ENCODE data around the gene SNAI1. TPM values are rescaled to one million over a fixed set of nuclear protein-coding genes. Genes with fewer than 3 reads are reported as not detected.

Gene SNAI1
- total and polyA plus RNA-seq, 9 donors, result 0.95 to 9.0 (median 1.7) TPM

GRCh38 chr20:49942942-49943341 is 39.8 kb upstream of the SNAI1 start:
- intact Hi-C loops (cut with DNase I), result no loop called here
- no peak for DNase-seq
- 89 to 91% (median 90%) methylated on average over 3 of the region's 3 CpGs for WGBS, 3 donors
- H3K27ac ChIP-seq, result no peak overlapping the region
- H3K4me3 ChIP-seq, result no peak overlapping the region
- H3K27me3 ChIP-seq, result no peaks in the 10 kb centered on the region
- TF ChIP-seq EP300 (IDR thresholded peaks at IDR 0.05) (no peak), POLR2A (IDR thresholded peaks at IDR 0.05) (no peak), CTCF (IDR thresholded peaks at IDR 0.05) (no peak)
- no peaks in the 10 kb centered on the region for H3K36me3 ChIP-seq
- peaks cover 11% of the 10 kb centered on the region for H3K4me1 ChIP-seq (ENCODE audit: insufficient read depth)
- H3K9me3 ChIP-seq, result no peaks in the 10 kb centered on the region

GRCh38 chr20:49945306-49945700 is 37.5 kb upstream of the SNAI1 start:
- Histone ChIP-seq H3K9me3 (no peaks in the 10 kb centered on the region), H3K4me1 (ENCODE audit: insufficient read depth) (no peaks in the 10 kb centered on the region), H3K27me3 (no peaks in the 10 kb centered on the region), H3K36me3 (no peaks in the 10 kb centered on the region), H3K27ac (no peak overlapping the region), H3K4me3 (no peak overlapping the region)
- intact Hi-C loops (cut with DNase I), result no loop called here
- no peak for TF ChIP-seq POLR2A (IDR thresholded peaks at IDR 0.05)
- no peak for TF ChIP-seq CTCF (IDR thresholded peaks at IDR 0.05)
- TF ChIP-seq EP300 (IDR thresholded peaks at IDR 0.05), result no peak
- WGBS, 3 donors, result 69 to 86% (median 79%) methylated on average over 3 of the region's 3 CpGs
- DNase-seq, result no peak

GRCh38 chr20:49945701-49946477 is 36.9 kb upstream of the SNAI1 start:
- WGBS, 3 donors, result 85 to 94% (median 92%) methylated on average over 10 of the region's 10 CpGs
- H3K4me1 ChIP-seq (ENCODE audit: insufficient read depth), result no peaks in the 10 kb centered on the region
- no peaks in the 10 kb centered on the region for H3K36me3 ChIP-seq
- H3K4me3 ChIP-seq, result no peak overlapping the region
- no peaks in the 10 kb centered on the region for H3K27me3 ChIP-seq
- no peak overlapping the region for H3K27ac ChIP-seq
- DNase-seq, result no peak
- H3K9me3 ChIP-seq, result no peaks in the 10 kb centered on the region
- intact Hi-C loops (cut with DNase I), result no loop called here
- no peak for TF ChIP-seq EP300 (IDR thresholded peaks at IDR 0.05)
- no peak for TF ChIP-seq POLR2A (IDR thresholded peaks at IDR 0.05)
- no peak for TF ChIP-seq CTCF (IDR thresholded peaks at IDR 0.05)

GRCh38 chr20:49948178-49948577 is 34.6 kb upstream of the SNAI1 start:
- no peaks in the 10 kb centered on the region for H3K27me3 ChIP-seq
- H3K27ac ChIP-seq, result no peak overlapping the region
- no peak overlapping the region for H3K4me3 ChIP-seq
- no peaks in the 10 kb centered on the region for H3K4me1 ChIP-seq (ENCODE audit: insufficient read depth)
- intact Hi-C loops (cut with DNase I), result no loop called here
- H3K36me3 ChIP-seq, result no peaks in the 10 kb centered on the region
- DNase-seq, result no peak
- 83 to 93% (median 89%) methylated on average over 3 of the region's 3 CpGs for WGBS, 3 donors
- H3K9me3 ChIP-seq, result no peaks in the 10 kb centered on the region
- TF ChIP-seq CTCF (IDR thresholded peaks at IDR 0.05), result no peak
- no peak for TF ChIP-seq EP300 (IDR thresholded peaks at IDR 0.05)
- no peak for TF ChIP-seq POLR2A (IDR thresholded peaks at IDR 0.05)

All from ovary (tissue), 9 donors.